HepG2 (cell line): ENCODE measurements around the gene NBEAL2. TPM values are rescaled to one million over a fixed set of nuclear protein-coding genes. Genes with fewer than 3 reads are reported as not detected.

Experiments used
- ATAC-seq: fragments of 200-7000 bp; cut with Tn5 transposase; 3 replicates; pipeline ENCODE4 v1.9.1; 2020; ENCODE audit warnings: mild to moderate bottlenecking, moderate library complexity
- BruUV-seq: library from RNA; stranded (reverse); fragments of 400-500 nt; replicated peaks from 2 replicates; lab custom pipeline; 2021; lab: Mats Ljungman, UMichigan
- CTCF ChIA-PET: fragments of 300-600 bp; formaldehyde crosslinking; extraction: SDS; loops from one replicate; lab custom pipeline; 2021; ENCODE audit warnings: low total read pairs, inconsistent platforms, low intra/inter-chr PET ratio; lab: Yijun Ruan, JAX
- POLR2A ChIA-PET: fragments of 350-600 bp; sonication (Branson Sonifier 250); formaldehyde crosslinking; loops from one replicate; lab custom pipeline; 2020; ENCODE audit warnings: antibody characterized with exemption, inconsistent platforms; lab: Yijun Ruan, JAX
- DNase-seq: peaks from one replicate; pipeline ENCODE4 v3.0.0-alpha.2; 2015; ENCODE audit warnings: low spot score
- FAIRE-seq: peaks from 3 replicates; lab custom pipeline; 2011; peaks lifted over from hg19 to GRCh38; lab: Jason Lieb, UNC
- H2AFZ ChIP-seq: one replicate; pipeline ENCODE4 v1.6.1; 2011; ENCODE audit warnings: low read length, inconsistent platforms
- H3K27ac ChIP-seq: fragments of 300-600 bp; 3 replicates; pipeline ENCODE4 v1.8.0; 2011; ENCODE audit warnings: mixed run types, mild to moderate bottlenecking, mixed read lengths, low read length, inconsistent platforms; ENCODE audit not compliant: insufficient read depth; ENCODE audit errors: extremely low read length
- H3K27me3 ChIP-seq, 2 experiments: fragments of 200-600 bp in 1 of 2; 2 replicates in 1 of 2; 3 replicates in 1 of 2; pipeline versions ENCODE4 v1.6.0 to v1.8.0; 2011; ENCODE audit warnings: low read length in 2 of 2, mild to moderate bottlenecking in 2 of 2, moderate library complexity in 2 of 2, inconsistent platforms in 1 of 2; ENCODE audit not compliant: insufficient read depth in 2 of 2, control insufficient read depth in 1 of 2
- H3K36me3 ChIP-seq, 2 experiments: fragments of 200-600 bp in 1 of 2; replicated peaks in 1 of 2; 2 replicates in 1 of 2; 3 replicates in 1 of 2; pipeline versions ENCODE4 v1.5.1 to v1.8.0; 2011; ENCODE audit warnings: low read length in 2 of 2, inconsistent platforms in 1 of 2; ENCODE audit not compliant: insufficient read depth in 2 of 2, control insufficient read depth in 1 of 2
- H3K4me1 ChIP-seq: 2 replicates; pipeline ENCODE4 v1.5.1; 2012; ENCODE audit warnings: low read length, inconsistent platforms; ENCODE audit not compliant: insufficient read depth
- H3K4me2 ChIP-seq: 2 replicates; pipeline ENCODE4 v1.6.0; 2011; ENCODE audit warnings: low read depth, low read length, inconsistent platforms
- H3K4me3 ChIP-seq, 3 experiments: fragments of 200-600 bp in 1 of 3; sonication (generic), shearing (Covaris generic) in 1 of 3; replicated peaks in 1 of 3; 2 replicates each; pipeline ENCODE4 v1.5.1; 2011 to 2016; ENCODE audit warnings: low read length in 3 of 3, inconsistent platforms in 2 of 3, low read depth in 2 of 3, mild to moderate bottlenecking in 2 of 3, control low read depth in 1 of 3, mixed read lengths in 1 of 3; ENCODE audit not compliant: insufficient read depth in 1 of 3
- H3K79me2 ChIP-seq: one replicate; pipeline ENCODE4 v1.6.1; 2011; ENCODE audit warnings: low read length, inconsistent platforms; ENCODE audit not compliant: insufficient read depth
- H3K9ac ChIP-seq: 2 replicates; pipeline ENCODE4 v1.6.0; 2011; ENCODE audit warnings: mild to moderate bottlenecking, low read depth, low read length, inconsistent platforms; ENCODE audit not compliant: insufficient read depth
- H3K9me3 ChIP-seq: 2 replicates; pipeline ENCODE4 v1.5.1; 2012; ENCODE audit warnings: mild to moderate bottlenecking, low read length
- H4K20me1 ChIP-seq: 2 replicates; pipeline ENCODE4 v1.6.0; 2011; ENCODE audit warnings: inconsistent platforms, mild to moderate bottlenecking, low read length, moderate library complexity; ENCODE audit not compliant: insufficient read depth
- GTF2F1 ChIP-seq: fragments of 150-350 bp; IDR thresholded peaks from 2 replicates; pipeline ENCODE4 v1.6.1; 2014; ENCODE audit warnings: low read length
- NR2F1 ChIP-seq, 2 experiments: fragments of 450-650 bp in 1 of 2; formaldehyde crosslinking in 1 of 2; IDR thresholded peaks; 2 replicates each; pipeline versions ENCODE4 v1.5.0 to v1.6.1; 2016 to 2020; ENCODE audit warnings: mild to moderate bottlenecking in 1 of 2, missing compliant biosample characterization in 1 of 2, missing genetic modification reagents in 1 of 2, moderate library complexity in 1 of 2
- NR2F6 ChIP-seq, 2 experiments: IDR thresholded peaks; 2 replicates each; pipeline ENCODE4 v1.6.1; 2016; ENCODE audit warnings: antibody characterized with exemption in 1 of 2, mild to moderate bottlenecking in 1 of 2
- RARA ChIP-seq: IDR thresholded peaks from 2 replicates; pipeline ENCODE4 v1.6.1; 2016; ENCODE audit warnings: missing genetic modification reagents, missing compliant biosample characterization
- ZNF121 ChIP-seq: sonication (generic); formaldehyde crosslinking; IDR thresholded peaks from 2 replicates; pipeline ENCODE4 v1.5.0; 2020; ENCODE audit warnings: mild to moderate bottlenecking, missing genetic modification reagents
- ZNF770 ChIP-seq: sonication (generic); formaldehyde crosslinking; IDR thresholded peaks from 2 replicates; pipeline ENCODE4 v1.5.0; 2020; ENCODE audit warnings: mild to moderate bottlenecking, missing genetic modification reagents
- WGBS: methylation state at CpG from one replicate; pipeline ENCODE4 v1.1.6; 2017; ENCODE audit warnings: low lambda C conversion rate; 5-methylcytosine and 5-hydroxymethylcytosine counted together
- in situ Hi-C: cut with HindIII; loops from 2 replicates; pipeline ENCODE4 v1.10.0; 2017; ENCODE audit warnings: low pct_unique_long_range_greater_than_20kb; ENCODE audit not compliant: extremely low pct_ligation_motif_present
- intact Hi-C: fragments of 100-400 bp; cut with micrococcal nuclease; formaldehyde crosslinking; loops from one replicate; pipeline ENCODE4 v1.10.0; 2022; ENCODE audit not compliant: unreplicated experiment
- polyA plus RNA-seq, 8 experiments: library from polyadenylated mRNA; depleted of rRNA in 3 of 8; stranded (reverse) in 7 of 8; unstranded in 1 of 8; fragments of >200 nt; fragmentation: Illumina TruSeq in 4 of 8; extraction: Trizol in 4 of 8; gene quantifications; 2 replicates each; pipeline versions ENCODE4 v1.2.1 to v1.2.3, GENCODE V29; 2011 to 2016; ENCODE audit warnings: low read depth in 4 of 8, missing spikeins in 1 of 8, mixed read lengths in 1 of 8; ENCODE audit not compliant: insufficient read depth in 1 of 8
- total RNA-seq, 5 experiments: library from RNA; depleted of rRNA; stranded (reverse); fragments of >200 nt; fragmentation: Illumina TruSeq; extraction: Trizol; gene quantifications; 2 replicates each; pipeline ENCODE4 v1.2.3, GENCODE V29; 2016; ENCODE audit warnings: low read depth in 1 of 5
- TF ChIP-seq, protein P1 (sequence below): sonication (generic); formaldehyde crosslinking; IDR thresholded peaks from 2 replicates; pipeline ENCODE4 v1.4.0; 2020; ENCODE audit warnings: missing genetic modification reagents, borderline replicate concordance

Gene NBEAL2
- total and polyA plus RNA-seq, 2 of the 13 experiments (the other 11 are each of a cell fraction or from before 2014, with no cell fraction given): 9.7 to 12.4 TPM

DNA sequence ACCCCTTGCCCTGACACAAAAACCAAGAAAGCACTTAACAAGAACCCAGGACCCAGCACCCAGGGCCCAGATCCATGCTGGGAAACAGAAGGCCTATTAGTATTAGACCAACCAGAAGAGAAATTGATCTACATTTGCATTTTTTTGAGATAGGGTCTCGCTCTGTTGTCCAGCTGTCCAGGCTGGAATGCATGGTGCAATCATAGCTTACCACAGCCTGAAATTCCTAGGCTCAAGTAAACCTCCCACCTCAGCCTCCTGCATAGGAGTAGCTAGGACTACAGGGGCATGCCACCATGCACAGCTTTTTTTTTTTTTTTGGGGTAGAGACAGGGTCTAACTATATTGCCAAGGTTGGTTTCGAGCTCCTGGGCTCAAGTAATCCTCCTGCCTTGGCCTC, 29.3 kb upstream of the NBEAL2 start:
- intact Hi-C loops: no loop called here
- BruUV-seq: no TSS peak
- Histone ChIP-seq H3K27ac (no peak overlapping the region), H3K36me3 (peaks cover 0 to 8% of the 10 kb centered on the region in 2 experiments; a peak in 2 of 5 replicates), H3K9ac (no peak overlapping the region), H3K4me2 (no peak overlapping the region), H4K20me1 (peaks cover 61% of the 10 kb centered on the region), H3K4me1 (peaks cover 81% of the 10 kb centered on the region), H3K4me3 (no peak overlapping the region), H3K27me3 (no peaks in the 10 kb centered on the region), H3K79me2 (peaks cover 93% of the 10 kb centered on the region), H3K9me3 (no peaks in the 10 kb centered on the region), H2AFZ (no peak overlapping the region)
- ATAC-seq: no peak
- in situ Hi-C loops: no loop called here
- CTCF ChIA-PET: no interaction called here
- no peak for FAIRE-seq
- POLR2A ChIA-PET: interaction anchor here (1.2 kb wide), 2 partner anchors 20 to 30 kb away, joined by 3 to 5 read pairs; partner anchors contain the start of gene NBEAL2
- 100% methylated on average over 2 of the region's 2 CpGs for WGBS
- DNase-seq: no peak
- no peak for TF ChIP-seq GTF2F1
- TF ChIP-seq ZNF121: peak; percentile 74

- intact Hi-C loops (no loop called here), in situ Hi-C loops (no loop called here)
- CTCF ChIA-PET: no interaction called here
- FAIRE-seq (peak; percentile 21), DNase-seq (no peak), ATAC-seq (no peak)
- Histone ChIP-seq H3K27me3 (no peaks in the 10 kb centered on the region), H3K79me2 (peaks cover 93% of the 10 kb centered on the region), H3K4me3 (no peak overlapping the region), H2AFZ (no peak overlapping the region), H3K4me2 (no peak overlapping the region), H3K9ac (no peak overlapping the region), H3K27ac (no peak overlapping the region), H4K20me1 (peaks cover 67% of the 10 kb centered on the region), H3K9me3 (no peaks in the 10 kb centered on the region), H3K36me3 (peaks cover 0 to 8% of the 10 kb centered on the region in 2 experiments; a peak in 2 of 5 replicates), H3K4me1 (peaks cover 81% of the 10 kb centered on the region)
- no TSS peak for BruUV-seq
- 66% methylated on average over 7 of the region's 7 CpGs for WGBS
- TF ChIP-seq ZNF770 (CRISPR knock-in tag) (peak; percentile 83), NR2F6 (IDR thresholded peaks at IDR 0.05) (peak; percentile 53), NR2F6 (CRISPR knock-in tag; IDR thresholded peaks at IDR 0.05) (peak; percentile 64), RARA (CRISPR knock-in tag) (0 out of 2 replicates have a peak, but pooled peaks have one; percentile 31), NR2F1 (CRISPR knock-in tag; IDR thresholded peaks at IDR 0.05) (peak in 1 of 2 experiments; percentile 53; a peak in 1 of 4 replicates)
- TF ChIP-seq, protein P1, sequence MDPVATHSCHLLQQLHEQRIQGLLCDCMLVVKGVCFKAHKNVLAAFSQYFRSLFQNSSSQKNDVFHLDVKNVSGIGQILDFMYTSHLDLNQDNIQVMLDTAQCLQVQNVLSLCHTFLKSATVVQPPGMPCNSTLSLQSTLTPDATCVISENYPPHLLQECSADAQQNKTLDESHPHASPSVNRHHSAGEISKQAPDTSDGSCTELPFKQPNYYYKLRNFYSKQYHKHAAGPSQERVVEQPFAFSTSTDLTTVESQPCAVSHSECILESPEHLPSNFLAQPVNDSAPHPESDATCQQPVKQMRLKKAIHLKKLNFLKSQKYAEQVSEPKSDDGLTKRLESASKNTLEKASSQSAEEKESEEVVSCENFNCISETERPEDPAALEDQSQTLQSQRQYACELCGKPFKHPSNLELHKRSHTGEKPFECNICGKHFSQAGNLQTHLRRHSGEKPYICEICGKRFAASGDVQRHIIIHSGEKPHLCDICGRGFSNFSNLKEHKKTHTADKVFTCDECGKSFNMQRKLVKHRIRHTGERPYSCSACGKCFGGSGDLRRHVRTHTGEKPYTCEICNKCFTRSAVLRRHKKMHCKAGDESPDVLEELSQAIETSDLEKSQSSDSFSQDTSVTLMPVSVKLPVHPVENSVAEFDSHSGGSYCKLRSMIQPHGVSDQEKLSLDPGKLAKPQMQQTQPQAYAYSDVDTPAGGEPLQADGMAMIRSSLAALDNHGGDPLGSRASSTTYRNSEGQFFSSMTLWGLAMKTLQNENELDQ: no peak
- POLR2A ChIA-PET: interaction anchor here (1.2 kb wide), 2 partner anchors 19 to 29 kb away, joined by 3 to 5 read pairs; partner anchors contain the start of gene NBEAL2
Measured at GRCh38 chr3:46950650-46951241, 28.7 kb upstream of the NBEAL2 start.
